Upper lobe of right lung (tissue), 1 donor: ENCODE data around the gene DENND5A. TPM values are rescaled to one million over a fixed set of nuclear protein-coding genes. Genes with fewer than 3 reads are reported as not detected.

Experiments used
- ATAC-seq: fragments of 200-7000 bp; cut with Tn5 transposase; one replicate; pipeline ENCODE4 v1.9.1; 2020; ENCODE audit warnings: mild to moderate bottlenecking, moderate library complexity
- DNase-seq: peaks from one replicate; pipeline ENCODE4 v3.0.0-alpha.2; 2020
- H3K27ac ChIP-seq: fragments of 200-600 bp; one replicate; pipeline ENCODE4 v1.8.0; 2022
- H3K27me3 ChIP-seq: fragments of 200-600 bp; one replicate; pipeline ENCODE4 v1.8.0; 2022; ENCODE audit warnings: mild to moderate bottlenecking
- H3K36me3 ChIP-seq: fragments of 200-600 bp; one replicate; pipeline ENCODE4 v1.8.0; 2022
- H3K4me1 ChIP-seq: fragments of 200-600 bp; one replicate; pipeline ENCODE4 v1.8.0; 2022
- H3K4me3 ChIP-seq: fragments of 200-600 bp; one replicate; pipeline ENCODE4 v1.8.0; 2022; ENCODE audit warnings: mild to moderate bottlenecking
- H3K9me3 ChIP-seq: fragments of 200-600 bp; one replicate; pipeline ENCODE4 v1.8.0; 2022
- intact Hi-C: fragments of 100-400 bp; cut with DNase I; formaldehyde crosslinking; loops from one replicate; pipeline ENCODE4 v1.11.0; 2022
- total RNA-seq: library from RNA; stranded (reverse); fragmentation: NEBNext Ultra II Directional; extraction: Animal tissue kit (Norgen Biotek cat#: 25700); gene quantifications from one replicate; pipeline ENCODE4 v1.2.1, GENCODE V29; 2021
- TF ChIP-seq, protein P1 (sequence below): fragments of 200-600 bp; IDR thresholded peaks from one replicate; pipeline ENCODE4 v1.8.0; 2022; ENCODE audit warnings: antibody characterized with exemption
- donor health status: DM: no; HTN: yes; CAD: no; lungs with severe emphysema.

Gene DENND5A
- total RNA-seq, 1 donor from 2014 or later = 90.8 TPM

DNA sequence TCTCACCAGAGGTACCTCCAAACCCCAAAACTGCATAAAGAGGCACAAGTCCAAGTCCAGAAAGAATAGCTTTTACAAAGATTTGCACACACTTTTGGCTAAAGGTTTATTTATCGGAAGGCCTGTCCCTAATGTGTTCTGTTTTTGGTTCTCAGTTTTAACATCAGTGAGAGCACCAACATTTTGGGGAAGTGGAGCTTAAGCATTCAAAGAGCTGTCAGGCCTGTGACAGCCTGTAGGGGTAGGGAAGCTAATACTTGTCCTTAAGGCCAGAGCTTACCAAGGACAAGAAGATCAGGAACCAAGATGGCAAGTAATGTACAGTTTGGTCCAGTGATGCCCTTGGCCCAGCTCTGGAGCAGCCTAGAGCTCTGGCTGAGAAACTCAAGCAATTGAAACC, 134.9 kb downstream of the DENND5A start:
- H3K9me3 ChIP-seq = no peaks in the 10 kb centered on the region
- TF ChIP-seq, protein P1, sequence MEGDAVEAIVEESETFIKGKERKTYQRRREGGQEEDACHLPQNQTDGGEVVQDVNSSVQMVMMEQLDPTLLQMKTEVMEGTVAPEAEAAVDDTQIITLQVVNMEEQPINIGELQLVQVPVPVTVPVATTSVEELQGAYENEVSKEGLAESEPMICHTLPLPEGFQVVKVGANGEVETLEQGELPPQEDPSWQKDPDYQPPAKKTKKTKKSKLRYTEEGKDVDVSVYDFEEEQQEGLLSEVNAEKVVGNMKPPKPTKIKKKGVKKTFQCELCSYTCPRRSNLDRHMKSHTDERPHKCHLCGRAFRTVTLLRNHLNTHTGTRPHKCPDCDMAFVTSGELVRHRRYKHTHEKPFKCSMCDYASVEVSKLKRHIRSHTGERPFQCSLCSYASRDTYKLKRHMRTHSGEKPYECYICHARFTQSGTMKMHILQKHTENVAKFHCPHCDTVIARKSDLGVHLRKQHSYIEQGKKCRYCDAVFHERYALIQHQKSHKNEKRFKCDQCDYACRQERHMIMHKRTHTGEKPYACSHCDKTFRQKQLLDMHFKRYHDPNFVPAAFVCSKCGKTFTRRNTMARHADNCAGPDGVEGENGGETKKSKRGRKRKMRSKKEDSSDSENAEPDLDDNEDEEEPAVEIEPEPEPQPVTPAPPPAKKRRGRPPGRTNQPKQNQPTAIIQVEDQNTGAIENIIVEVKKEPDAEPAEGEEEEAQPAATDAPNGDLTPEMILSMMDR = no peak
- H3K27me3 ChIP-seq = no peaks in the 10 kb centered on the region
- ATAC-seq (peak; percentile 68), DNase-seq (no peak)
- intact Hi-C loops = no loop called here
- H3K4me1 ChIP-seq = no peaks in the 10 kb centered on the region
- H3K4me3 ChIP-seq = no peak overlapping the region
- H3K36me3 ChIP-seq = no peaks in the 10 kb centered on the region
- H3K27ac ChIP-seq = no peak overlapping the region

DNA sequence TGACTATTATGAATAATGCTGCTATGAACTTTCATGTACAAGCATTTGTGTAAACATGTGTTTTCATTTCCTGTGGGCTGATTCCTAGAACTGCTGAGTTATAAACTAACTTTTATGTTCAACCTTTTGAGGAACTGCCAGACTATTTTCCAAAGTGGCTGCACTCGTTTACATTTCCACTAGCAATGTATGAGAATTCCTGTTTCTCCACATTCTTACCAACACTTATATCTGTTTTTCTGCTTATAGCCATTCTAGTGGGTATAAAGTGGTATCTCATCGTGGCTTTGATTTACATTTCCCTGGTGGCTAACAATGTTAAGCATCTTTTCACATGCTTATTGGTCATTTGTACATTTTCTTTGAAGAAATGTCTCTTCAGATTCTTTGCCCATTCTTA, 138.5 kb downstream of the DENND5A start:
- DNase-seq (no peak), ATAC-seq (no peak)
- intact Hi-C loops = no loop called here
- no peak overlapping the region for H3K4me3 ChIP-seq
- no peaks in the 10 kb centered on the region for H3K27me3 ChIP-seq
- TF ChIP-seq, protein P1 = no peak
- no peaks in the 10 kb centered on the region for H3K4me1 ChIP-seq
- H3K27ac ChIP-seq = no peak overlapping the region
- H3K9me3 ChIP-seq = no peaks in the 10 kb centered on the region
- H3K36me3 ChIP-seq = no peaks in the 10 kb centered on the region

DNA sequence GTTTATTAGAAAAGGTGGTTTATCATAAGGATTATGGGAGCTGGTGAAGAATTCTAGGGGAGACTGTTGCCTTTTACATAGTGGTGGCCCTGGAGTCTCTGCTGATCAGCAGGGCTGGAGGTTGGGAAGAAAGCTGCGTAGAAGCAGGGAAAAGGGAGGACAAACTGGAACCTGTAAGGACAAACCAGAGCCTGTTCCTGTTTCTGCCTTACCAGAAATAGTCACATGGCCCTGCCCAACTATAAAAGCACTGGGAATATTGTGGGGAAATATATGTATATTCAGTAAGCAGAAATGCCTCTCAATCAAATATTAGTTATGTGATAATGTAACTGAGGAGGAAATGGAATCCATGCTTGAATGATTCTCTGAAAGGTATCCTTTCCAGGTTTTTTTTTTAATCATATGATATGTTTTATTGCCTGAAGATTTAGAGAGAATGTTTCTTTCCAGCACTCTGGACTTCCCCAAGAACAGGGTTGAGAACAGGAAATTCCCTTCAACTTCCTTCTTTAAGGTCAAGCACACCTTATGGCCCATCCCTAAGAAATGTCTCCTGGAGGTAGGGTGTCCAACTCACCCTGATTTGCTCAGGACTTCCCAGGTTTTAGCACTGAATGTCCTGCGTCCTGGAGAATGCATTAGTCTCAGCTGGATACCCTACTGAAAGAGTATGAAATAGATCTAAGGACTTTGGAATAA, 139.8 kb downstream of the DENND5A start:
- TF ChIP-seq, protein P1 = no peak
- DNase-seq = no peak
- Histone ChIP-seq H3K27me3 (no peaks in the 10 kb centered on the region), H3K36me3 (no peaks in the 10 kb centered on the region), H3K27ac (no peak overlapping the region), H3K4me1 (no peaks in the 10 kb centered on the region), H3K4me3 (no peak overlapping the region), H3K9me3 (no peaks in the 10 kb centered on the region)
- no peak for ATAC-seq
- intact Hi-C loops = no loop called here

DNA sequence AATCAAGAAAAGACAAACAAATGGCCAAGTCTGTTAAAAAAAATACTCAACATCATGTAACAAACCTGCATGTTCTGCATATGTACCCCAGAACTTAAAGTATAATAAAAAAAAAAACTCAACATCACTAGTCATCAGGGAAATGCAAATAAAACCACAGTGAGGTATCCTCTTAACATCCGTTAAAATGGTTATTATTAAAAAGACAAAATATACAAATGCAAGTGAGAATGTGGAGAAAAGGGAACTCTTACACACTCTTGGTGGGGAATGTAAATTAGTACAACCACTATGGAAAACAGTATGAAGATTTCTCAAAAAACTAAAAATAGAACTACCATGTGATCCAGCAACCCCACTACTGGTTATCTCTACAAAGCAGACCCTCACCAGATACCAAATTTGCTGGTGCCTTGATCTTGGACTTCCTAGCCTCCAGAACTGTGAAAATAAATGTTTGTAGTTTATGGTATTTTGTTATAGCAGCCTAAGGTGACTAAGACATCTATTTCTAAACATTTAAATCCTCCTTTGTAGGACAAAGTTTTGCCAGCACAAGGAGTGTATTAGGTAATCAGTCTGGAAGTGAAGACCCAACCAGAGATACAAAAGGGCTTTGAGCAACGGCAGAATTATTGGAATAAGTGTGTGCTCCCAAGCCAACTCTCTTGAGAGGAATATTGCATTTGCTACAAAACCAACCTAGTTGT, 141.4 kb downstream of the DENND5A start:
- H3K27ac ChIP-seq = no peak overlapping the region
- H3K4me1 ChIP-seq = no peaks in the 10 kb centered on the region
- no peaks in the 10 kb centered on the region for H3K9me3 ChIP-seq
- TF ChIP-seq, protein P1 = no peak
- intact Hi-C loops = no loop called here
- H3K36me3 ChIP-seq = no peaks in the 10 kb centered on the region
- ATAC-seq = no peak
- no peak for DNase-seq
- no peak overlapping the region for H3K4me3 ChIP-seq
- no peaks in the 10 kb centered on the region for H3K27me3 ChIP-seq

DNA sequence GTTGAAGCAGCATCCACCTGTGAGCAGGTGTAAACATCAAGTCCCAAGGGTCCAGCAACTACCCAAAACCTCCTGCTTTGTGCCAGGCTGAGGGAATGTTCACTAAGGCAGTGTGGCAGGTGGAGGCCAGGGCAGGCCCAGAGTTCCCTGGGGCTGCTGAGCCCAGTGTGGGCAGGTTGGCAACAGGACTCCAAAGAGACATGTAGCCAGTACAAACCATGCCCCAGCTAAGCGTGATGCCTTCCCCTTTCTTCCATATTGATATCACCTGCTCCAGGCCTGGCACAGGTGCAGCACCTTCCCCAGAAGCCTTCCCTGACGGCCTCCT, 143.7 kb downstream of the DENND5A start:
- Histone ChIP-seq H3K4me3 (no peak overlapping the region), H3K36me3 (no peaks in the 10 kb centered on the region), H3K27me3 (no peaks in the 10 kb centered on the region), H3K9me3 (no peaks in the 10 kb centered on the region), H3K4me1 (no peaks in the 10 kb centered on the region), H3K27ac (no peak overlapping the region)
- ATAC-seq = no peak
- TF ChIP-seq, protein P1 = no peak
- no peak for DNase-seq
- intact Hi-C loops = no loop called here
